SK-N-SH (cell line): ENCODE results near the gene PPP1R14C.

Source experiments
- CTCF ChIP-seq: fragments of 200-600 bp; sonication (generic); IDR thresholded peaks from 2 replicates; pipeline ENCODE4 v1.6.1; 2017; ENCODE audit warnings: antibody characterized with exemption, mild to moderate bottlenecking, moderate library complexity
- ELF1 ChIP-seq: IDR thresholded peaks from 2 replicates; pipeline ENCODE4 v1.4.0; 2012
- EP300 ChIP-seq, 2 experiments: IDR thresholded peaks; 2 replicates each; pipeline versions ENCODE4 v1.4.0 to v1.6.1; 2012; ENCODE audit warnings: borderline replicate concordance in 1 of 2, low read depth in 1 of 2, low read length in 1 of 2
- FOXM1 ChIP-seq: IDR thresholded peaks from 2 replicates; pipeline ENCODE4 v1.4.0; 2012; ENCODE audit warnings: low read depth, mild to moderate bottlenecking
- GABPA ChIP-seq: IDR thresholded peaks from 2 replicates; pipeline ENCODE4 v1.4.0; 2012; ENCODE audit warnings: low read depth, mild to moderate bottlenecking
- GATA2 ChIP-seq: sonication (generic); formaldehyde crosslinking; IDR thresholded peaks from 2 replicates; pipeline ENCODE4 v1.5.0; 2020; ENCODE audit warnings: mild to moderate bottlenecking, missing genetic modification reagents
- JUND ChIP-seq: IDR thresholded peaks from 2 replicates; pipeline ENCODE4 v1.4.0; 2012
- MXI1 ChIP-seq: IDR thresholded peaks from 2 replicates; pipeline ENCODE4 v1.6.1; 2012; ENCODE audit warnings: mild to moderate bottlenecking, low read depth, low read length, improper control_type of control experiment
- NRF1 ChIP-seq: IDR thresholded peaks from 2 replicates; pipeline ENCODE4 v1.6.1; 2012; ENCODE audit warnings: low read depth, mild to moderate bottlenecking, low read length
- POLR2AphosphoS5 ChIP-seq: IDR thresholded peaks from 2 replicates; pipeline ENCODE4 v1.6.1; 2012; ENCODE audit warnings: low read depth, low read length
- RXRA ChIP-seq: IDR thresholded peaks from 2 replicates; pipeline ENCODE4 v1.4.0; 2012; ENCODE audit warnings: low read depth, mild to moderate bottlenecking, borderline replicate concordance
- TEAD4 ChIP-seq: IDR thresholded peaks from 2 replicates; pipeline ENCODE4 v1.4.0; 2012; ENCODE audit warnings: mild to moderate bottlenecking, borderline replicate concordance; ENCODE audit not compliant: insufficient read depth
- ZBTB33 ChIP-seq: IDR thresholded peaks from 2 replicates; pipeline ENCODE4 v1.4.0; 2012; ENCODE audit warnings: low read depth, borderline replicate concordance

- TF ChIP-seq CTCF (no peak), NRF1 (no peak), ELF1 (no peak), ZBTB33 (no peak), TEAD4 (no peak), MXI1 (no peak), RXRA (no peak), POLR2AphosphoS5 (no peak), FOXM1 (no peak), GABPA (no peak), EP300 (IDR thresholded peaks at IDR 0.05; ENCODE audit: borderline replicate concordance in 1 of 2, low read depth in 1 of 2, low read length in 1 of 2) (no peak), JUND (no peak), GATA2 (no peak)
Observed at GRCh38 chr6:150298676-150299075, 155.8 kb downstream of the PPP1R14C start.
